Neutrophil (primary cell): ENCODE measurements around the gene NOL6.
"Not testable (repeated sequence)": the region's sequence is repeated elsewhere in the genome, so short reads cannot be mapped to it uniquely, and the experiment has no call there.

Experiments
- H3K27ac ChIP-seq: fragments of 200-600 bp; sonication (generic); 2 replicates; pipeline ENCODE4 v1.5.1; 2016; ENCODE audit warnings: mild to moderate bottlenecking, moderate library complexity
- H3K27me3 ChIP-seq: fragments of 200-600 bp; sonication (generic); 2 replicates; pipeline ENCODE4 v1.6.0; 2016; ENCODE audit warnings: mild to moderate bottlenecking
- H3K36me3 ChIP-seq: fragments of 200-600 bp; sonication (generic); 2 replicates; pipeline ENCODE4 v1.5.1; 2017
- H3K4me1 ChIP-seq, 2 experiments: fragments of 200-600 bp in 1 of 2; sonication (generic) in 1 of 2; 1 replicate in 1 of 2; 2 replicates in 1 of 2; pipeline versions ENCODE4 v1.5.1 to v1.6.1; 2013 to 2016; ENCODE audit warnings: low read depth in 1 of 2, low read length in 1 of 2, mild to moderate bottlenecking in 1 of 2, moderate library complexity in 1 of 2; ENCODE audit not compliant: control insufficient read depth in 1 of 2, insufficient read depth in 1 of 2
- H3K4me3 ChIP-seq, 2 experiments: fragments of 200-600 bp in 1 of 2; sonication (generic) in 1 of 2; 1 replicate in 1 of 2; 2 replicates in 1 of 2; pipeline ENCODE4 v1.5.1; 2013 to 2016; ENCODE audit warnings: low read depth in 1 of 2, low read length in 1 of 2, mild to moderate bottlenecking in 1 of 2, moderate library complexity in 1 of 2
- H3K9me3 ChIP-seq: fragments of 200-600 bp; sonication (generic); 2 replicates; pipeline ENCODE4 v1.5.1; 2016
- TF ChIP-seq, protein P1 (sequence below): fragments of 200-600 bp; sonication (generic); IDR thresholded peaks from 2 replicates; pipeline ENCODE4 v1.5.1; 2016; ENCODE audit warnings: antibody characterized with exemption

The NOL6 gene

DNA sequence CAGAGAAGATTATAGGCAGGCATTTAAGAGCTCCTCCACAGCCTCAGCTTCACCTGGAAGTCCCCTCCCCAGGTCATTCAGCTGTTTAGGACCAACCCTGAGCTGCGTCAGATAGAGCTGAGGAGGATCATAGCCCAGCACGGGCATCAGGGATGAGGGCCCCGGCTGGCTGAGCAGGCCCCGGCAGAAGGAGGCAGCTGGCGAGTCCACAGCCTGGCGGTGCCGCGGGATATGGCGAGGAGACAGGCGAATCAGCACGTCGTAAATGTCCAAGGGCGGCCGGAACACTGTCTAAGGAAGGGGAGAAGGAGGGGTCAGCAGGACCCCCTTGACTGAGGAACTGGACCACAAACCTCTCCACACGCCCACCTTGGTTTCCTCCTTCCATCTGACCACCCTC is 10.6 kb downstream of the NOL6 start:
- H3K9me3 ChIP-seq, result no peaks in the 10 kb centered on the region
- no peak overlapping the region for H3K27ac ChIP-seq
- H3K4me3 ChIP-seq, result no peak overlapping the region
- no peaks in the 10 kb centered on the region for H3K27me3 ChIP-seq
- TF ChIP-seq, protein P1, sequence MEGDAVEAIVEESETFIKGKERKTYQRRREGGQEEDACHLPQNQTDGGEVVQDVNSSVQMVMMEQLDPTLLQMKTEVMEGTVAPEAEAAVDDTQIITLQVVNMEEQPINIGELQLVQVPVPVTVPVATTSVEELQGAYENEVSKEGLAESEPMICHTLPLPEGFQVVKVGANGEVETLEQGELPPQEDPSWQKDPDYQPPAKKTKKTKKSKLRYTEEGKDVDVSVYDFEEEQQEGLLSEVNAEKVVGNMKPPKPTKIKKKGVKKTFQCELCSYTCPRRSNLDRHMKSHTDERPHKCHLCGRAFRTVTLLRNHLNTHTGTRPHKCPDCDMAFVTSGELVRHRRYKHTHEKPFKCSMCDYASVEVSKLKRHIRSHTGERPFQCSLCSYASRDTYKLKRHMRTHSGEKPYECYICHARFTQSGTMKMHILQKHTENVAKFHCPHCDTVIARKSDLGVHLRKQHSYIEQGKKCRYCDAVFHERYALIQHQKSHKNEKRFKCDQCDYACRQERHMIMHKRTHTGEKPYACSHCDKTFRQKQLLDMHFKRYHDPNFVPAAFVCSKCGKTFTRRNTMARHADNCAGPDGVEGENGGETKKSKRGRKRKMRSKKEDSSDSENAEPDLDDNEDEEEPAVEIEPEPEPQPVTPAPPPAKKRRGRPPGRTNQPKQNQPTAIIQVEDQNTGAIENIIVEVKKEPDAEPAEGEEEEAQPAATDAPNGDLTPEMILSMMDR, result no peak
- H3K4me1 ChIP-seq, result no peaks in the 10 kb centered on the region
- peaks cover 68% of the 10 kb centered on the region for H3K36me3 ChIP-seq

DNA sequence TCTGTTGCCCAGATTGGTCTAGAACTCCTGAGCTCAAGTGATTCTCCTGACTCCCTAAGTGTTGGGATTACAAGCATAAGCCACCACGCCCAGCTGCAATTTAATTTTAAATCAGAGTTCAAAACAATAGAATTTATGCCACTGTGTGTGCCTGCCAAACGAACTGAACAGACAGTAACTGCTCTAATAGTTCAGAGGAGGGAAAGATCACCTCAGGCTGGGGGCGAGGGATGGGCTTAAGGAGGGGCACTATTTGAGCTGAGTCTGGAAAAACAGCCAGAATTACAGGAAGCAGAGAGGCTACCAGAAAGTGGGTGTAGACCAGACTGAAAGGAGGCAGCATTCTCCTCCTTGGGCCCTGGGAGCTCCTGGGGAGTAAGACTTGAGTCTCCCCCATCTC is 12.2 kb downstream of the NOL6 start:
- TF ChIP-seq, protein P1, result no peak
- Histone ChIP-seq H3K4me3 (no peak overlapping the region), H3K27me3 (no peaks in the 10 kb centered on the region), H3K9me3 (no peaks in the 10 kb centered on the region), H3K4me1 (no peaks in the 10 kb centered on the region), H3K27ac (no peak overlapping the region), H3K36me3 (peaks cover 57% of the 10 kb centered on the region)

DNA sequence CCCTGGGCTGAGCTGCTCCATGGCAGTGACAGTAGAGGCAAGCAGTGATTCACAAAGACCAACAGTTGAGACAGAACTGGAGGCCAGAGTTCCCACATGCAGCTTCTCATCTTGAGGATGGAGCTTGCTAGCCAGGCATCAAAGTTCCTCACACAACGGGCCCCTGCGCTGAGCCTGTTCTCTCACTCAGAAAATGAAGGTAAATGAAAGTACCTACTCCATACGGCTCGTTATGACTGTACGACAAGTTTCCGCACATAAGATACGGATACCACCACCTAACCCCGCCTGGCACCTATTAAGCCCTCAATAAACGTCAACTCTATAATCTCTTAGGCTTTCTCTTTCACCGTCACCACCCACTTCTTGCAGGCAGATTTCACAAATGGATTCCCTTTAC is 12.9 kb downstream of the NOL6 start:
- Histone ChIP-seq H3K9me3 (no peaks in the 10 kb centered on the region), H3K27me3 (no peaks in the 10 kb centered on the region), H3K36me3 (peaks cover 51% of the 10 kb centered on the region), H3K4me3 (no peak overlapping the region), H3K4me1 (no peaks in the 10 kb centered on the region), H3K27ac (no peak overlapping the region)
- TF ChIP-seq, protein P1, result no peak

DNA sequence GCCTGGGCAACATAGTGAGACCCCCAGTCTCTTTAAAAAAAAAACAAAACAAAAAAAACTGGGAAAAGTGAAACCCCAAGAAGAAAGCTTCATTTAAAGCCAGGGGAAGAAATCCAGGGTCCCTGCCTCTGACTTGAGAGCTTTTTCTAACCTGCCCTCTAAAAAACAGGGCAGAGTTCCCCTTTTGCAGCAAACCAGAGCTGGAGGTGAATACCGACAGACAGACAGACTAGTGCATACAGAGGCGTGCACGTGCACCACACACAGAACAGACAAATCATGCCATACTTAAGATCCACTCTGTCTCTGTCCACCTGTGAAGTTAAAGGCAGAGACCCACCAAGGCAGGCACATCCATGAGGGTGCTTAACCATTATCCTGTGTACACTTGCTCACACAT is 14.6 kb downstream of the NOL6 start:
- H3K4me3 ChIP-seq, result no peak overlapping the region
- TF ChIP-seq, protein P1, result no peak

DNA sequence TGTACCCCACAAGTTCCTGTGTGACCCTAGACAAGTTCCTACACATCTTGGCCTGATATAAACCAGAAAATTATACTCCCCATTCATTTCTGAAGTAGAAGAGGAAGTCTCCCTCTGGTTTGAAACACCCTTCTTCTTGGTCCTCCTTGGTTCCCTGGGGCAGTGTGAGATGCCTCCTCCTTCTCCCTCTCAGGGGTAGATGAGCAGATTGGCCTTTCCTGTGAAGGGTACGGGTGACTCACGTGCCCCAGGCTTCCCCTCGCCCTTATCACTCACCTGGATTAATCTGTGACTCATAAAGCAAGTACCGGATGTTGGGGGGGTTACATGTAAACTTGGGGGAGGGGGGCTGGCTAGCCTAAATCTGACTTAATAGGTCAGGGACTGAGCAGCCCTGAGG is 15.3 kb downstream of the NOL6 start:
- H3K27me3 ChIP-seq, result no peaks in the 10 kb centered on the region
- no peak overlapping the region for H3K4me3 ChIP-seq
- H3K4me1 ChIP-seq, result no peaks in the 10 kb centered on the region
- H3K36me3 ChIP-seq, result peaks cover 27% of the 10 kb centered on the region
- TF ChIP-seq, protein P1, result no peak
- no peaks in the 10 kb centered on the region for H3K9me3 ChIP-seq
- no peak overlapping the region for H3K27ac ChIP-seq

More for the DNA sequence above, 14.6 kb downstream of the NOL6 start:
- no peaks in the 10 kb centered on the region for H3K27me3 ChIP-seq
- no peak overlapping the region for H3K27ac ChIP-seq
- no peaks in the 10 kb centered on the region for H3K4me1 ChIP-seq
- no peaks in the 10 kb centered on the region for H3K9me3 ChIP-seq
- H3K36me3 ChIP-seq, result peaks cover 34% of the 10 kb centered on the region

DNA sequence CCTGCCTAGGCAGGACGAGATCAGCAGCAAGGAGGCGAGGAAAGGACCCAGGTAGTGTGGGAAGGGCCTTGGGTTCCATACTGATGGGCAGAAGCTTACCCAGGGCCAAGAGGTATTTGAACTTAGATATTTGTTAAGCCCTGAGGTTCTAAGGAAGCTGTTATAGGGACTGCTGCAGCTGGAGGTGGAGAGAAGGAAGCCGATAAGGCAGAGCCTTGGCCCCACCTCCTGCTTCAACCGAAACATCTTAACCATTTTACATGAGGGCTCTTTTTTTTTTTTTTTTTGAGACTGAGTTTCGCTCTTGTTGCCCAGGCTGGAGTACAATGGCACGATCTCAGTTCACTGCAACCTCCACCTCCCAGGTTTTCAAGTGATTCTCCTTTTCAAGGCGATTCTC is 17.8 kb downstream of the NOL6 start:
- Histone ChIP-seq H3K27me3 (no peaks in the 10 kb centered on the region), H3K27ac (no peak overlapping the region), H3K9me3 (no peaks in the 10 kb centered on the region), H3K4me3 (no peak overlapping the region), H3K36me3 (peaks cover 4% of the 10 kb centered on the region), H3K4me1 (no peaks in the 10 kb centered on the region)
- TF ChIP-seq, protein P1, result no peak

DNA sequence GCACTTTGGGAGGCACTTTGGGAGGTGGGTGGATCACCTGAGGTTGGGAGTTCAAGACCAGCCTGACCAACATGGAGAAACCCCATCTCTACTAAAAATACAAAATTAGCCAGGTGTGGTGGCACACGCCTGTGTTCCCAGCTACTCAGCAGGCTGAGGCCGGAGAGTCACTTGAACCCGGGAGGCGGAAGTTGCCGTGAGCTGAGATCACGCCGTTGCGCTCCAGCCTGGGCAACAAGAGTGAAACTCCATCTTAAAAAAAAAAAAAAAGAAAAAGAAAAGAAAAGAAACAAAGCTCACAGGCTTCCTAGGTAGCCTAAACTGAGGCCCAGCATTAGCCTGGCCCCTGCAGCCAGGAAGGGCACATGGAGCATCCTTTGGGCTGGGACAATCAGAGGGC is 18.3 kb downstream of the NOL6 start:
- not testable (repeated sequence) for H3K4me1 ChIP-seq, H3K27me3 ChIP-seq, H3K27ac ChIP-seq, H3K4me3 ChIP-seq, H3K36me3 ChIP-seq, H3K9me3 ChIP-seq

DNA sequence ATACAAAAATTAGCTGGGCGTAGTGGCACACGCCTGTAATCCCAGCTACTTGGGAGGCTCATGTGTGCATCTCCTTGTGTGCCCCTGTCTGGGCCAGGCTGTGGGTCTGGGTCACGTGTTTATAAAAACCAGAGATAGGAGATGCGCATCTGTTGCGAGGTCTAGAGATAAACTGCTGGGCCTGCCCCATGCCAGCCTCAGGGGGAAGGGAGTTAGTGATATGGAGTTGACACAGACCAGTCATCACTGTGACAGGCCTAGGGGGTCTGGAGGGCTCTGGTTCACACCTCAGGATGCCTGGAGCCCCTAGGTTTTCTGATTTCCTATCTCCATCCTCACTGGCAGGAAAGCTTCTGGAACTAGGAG is 19.1 kb downstream of the NOL6 start:
- H3K27ac ChIP-seq, H3K4me1 ChIP-seq: not testable (repeated sequence)

More for the DNA sequence above, 19.1 kb downstream of the NOL6 start:
- H3K36me3 ChIP-seq, H3K27me3 ChIP-seq, H3K4me3 ChIP-seq, H3K9me3 ChIP-seq: not testable (repeated sequence)
